Keratinocyte (primary cell): ENCODE measurements around the gene PLA2G6. TPM values are rescaled to one million over a fixed set of nuclear protein-coding genes. Genes with fewer than 3 reads are reported as not detected.

Experiments
- DNase-seq: peaks from one replicate; pipeline ENCODE4 v3.0.0-alpha.2; 2011; ENCODE audit warnings: low read depth, missing footprints, low spot score
- FAIRE-seq: peaks from 2 replicates; lab custom pipeline; 2011; peaks lifted over from hg19 to GRCh38; lab: Jason Lieb, UNC
- H2AFZ ChIP-seq: 2 replicates; pipeline ENCODE4 v1.6.0; 2012; ENCODE audit warnings: low read length, control low read depth, inconsistent platforms; ENCODE audit not compliant: control insufficient read depth
- H3K27ac ChIP-seq: 2 replicates; pipeline ENCODE4 v1.5.1; 2011; ENCODE audit warnings: low read length; ENCODE audit not compliant: control insufficient read depth, insufficient read depth
- H3K27me3 ChIP-seq: 3 replicates; pipeline ENCODE4 v1.6.0; 2011; ENCODE audit warnings: low read length; ENCODE audit not compliant: control insufficient read depth, insufficient read depth; ENCODE audit errors: extremely low read depth
- H3K36me3 ChIP-seq, 2 experiments: 2 replicates in 1 of 2; 3 replicates in 1 of 2; pipeline ENCODE4 v1.5.1; 2011; ENCODE audit warnings: low read length in 2 of 2, mild to moderate bottlenecking in 1 of 2; ENCODE audit not compliant: control insufficient read depth in 2 of 2, insufficient read depth in 2 of 2; ENCODE audit errors: extremely low read depth in 1 of 2
- H3K4me1 ChIP-seq: 3 replicates; pipeline ENCODE4 v1.5.1; 2011; ENCODE audit warnings: low read length; ENCODE audit not compliant: control insufficient read depth, insufficient read depth; ENCODE audit errors: extremely low read depth
- H3K4me2 ChIP-seq: 3 replicates; pipeline ENCODE4 v1.6.0; 2011; ENCODE audit warnings: low read depth, low read length; ENCODE audit not compliant: control insufficient read depth, insufficient read depth; ENCODE audit errors: extremely low read depth
- H3K4me3 ChIP-seq, 3 experiments: fragments of 200-600 bp in 1 of 3; sonication (generic) in 1 of 3; 2 replicates in 2 of 3; 3 replicates in 1 of 3; pipeline ENCODE4 v1.5.1; 2011 to 2016; ENCODE audit warnings: low read length in 3 of 3, mild to moderate bottlenecking in 3 of 3, control low read depth in 2 of 3, inconsistent platforms in 1 of 3, low read depth in 1 of 3, mixed read lengths in 1 of 3, mixed run types in 1 of 3, moderate library complexity in 1 of 3; ENCODE audit not compliant: control insufficient read depth in 2 of 3, insufficient read depth in 2 of 3; ENCODE audit errors: extremely low read depth in 1 of 3
- H3K79me2 ChIP-seq: 2 replicates; pipeline ENCODE4 v1.6.0; 2012; ENCODE audit warnings: low read length; ENCODE audit not compliant: control insufficient read depth, insufficient read depth
- H3K9ac ChIP-seq: 3 replicates; pipeline ENCODE4 v1.6.0; 2011; ENCODE audit warnings: low read length; ENCODE audit not compliant: control insufficient read depth, insufficient read depth; ENCODE audit errors: extremely low read depth
- H3K9me1 ChIP-seq: 3 replicates; pipeline ENCODE4 v1.6.0; 2011; ENCODE audit warnings: low read length; ENCODE audit not compliant: control insufficient read depth, insufficient read depth; ENCODE audit errors: extremely low read depth
- H3K9me3 ChIP-seq: 2 replicates; pipeline ENCODE4 v1.5.1; 2012; ENCODE audit warnings: low read depth, low read length; ENCODE audit not compliant: control insufficient read depth
- H4K20me1 ChIP-seq: 3 replicates; pipeline ENCODE4 v1.6.0; 2011; ENCODE audit warnings: low read length; ENCODE audit not compliant: control insufficient read depth, insufficient read depth; ENCODE audit errors: extremely low read depth
- EZH2 ChIP-seq: IDR thresholded peaks from one replicate; pipeline ENCODE4 v1.6.1; 2012; ENCODE audit warnings: inconsistent platforms, mild to moderate bottlenecking, low read length, moderate library complexity
- dilution Hi-C: fragments of 300-500 bp; cut with MboI; formaldehyde crosslinking; loops from one replicate; pipeline ENCODE4 v1.7.0; 2020; ENCODE audit warnings: low sequenced_read_pairs; ENCODE audit not compliant: extremely low pct_ligation_motif_present
- polyA plus RNA-seq, 5 experiments: library from polyadenylated mRNA; depleted of rRNA in 3 of 5; stranded (reverse) in 3 of 5; stranded (forward) in 1 of 5; unstranded in 1 of 5; fragments of >200 nt; gene quantifications; 1 replicate in 1 of 5; 2 replicates in 3 of 5; 3 replicates in 1 of 5; pipeline versions ENCODE4 v1.2.1 to v1.2.3, GENCODE V29; 2011 to 2012; ENCODE audit warnings: missing spikeins in 2 of 5, low read depth in 1 of 5, low replicate concordance in 1 of 5
- TF ChIP-seq, protein P1 (sequence below), 3 experiments: IDR thresholded peaks in 1 of 3; conservative IDR thresholded peaks in 1 of 3; optimal IDR thresholded peaks in 1 of 3; 2 replicates in 2 of 3; 3 replicates in 1 of 3; pipeline versions ENCODE3 to v1.5.1; 2011; ENCODE audit warnings: low read length in 3 of 3, mild to moderate bottlenecking in 3 of 3, moderate library complexity in 2 of 3, control low read depth in 1 of 3, inconsistent platforms in 1 of 3; ENCODE audit not compliant: insufficient read depth in 2 of 3; ENCODE audit errors: extremely low read depth in 1 of 3

PLA2G6 gene
- polyA plus RNA-seq, 1 donor (not counting 4 experiments of a cell fraction or from before 2014, with no cell fraction given), result 5.2 TPM

- peak overlapping the region; percentile 3 for H3K4me2 ChIP-seq
- DNase-seq, result no peak
Measured at GRCh38 chr22:38172832-38173640, 8.6 kb downstream of the PLA2G6 start.

DNA sequence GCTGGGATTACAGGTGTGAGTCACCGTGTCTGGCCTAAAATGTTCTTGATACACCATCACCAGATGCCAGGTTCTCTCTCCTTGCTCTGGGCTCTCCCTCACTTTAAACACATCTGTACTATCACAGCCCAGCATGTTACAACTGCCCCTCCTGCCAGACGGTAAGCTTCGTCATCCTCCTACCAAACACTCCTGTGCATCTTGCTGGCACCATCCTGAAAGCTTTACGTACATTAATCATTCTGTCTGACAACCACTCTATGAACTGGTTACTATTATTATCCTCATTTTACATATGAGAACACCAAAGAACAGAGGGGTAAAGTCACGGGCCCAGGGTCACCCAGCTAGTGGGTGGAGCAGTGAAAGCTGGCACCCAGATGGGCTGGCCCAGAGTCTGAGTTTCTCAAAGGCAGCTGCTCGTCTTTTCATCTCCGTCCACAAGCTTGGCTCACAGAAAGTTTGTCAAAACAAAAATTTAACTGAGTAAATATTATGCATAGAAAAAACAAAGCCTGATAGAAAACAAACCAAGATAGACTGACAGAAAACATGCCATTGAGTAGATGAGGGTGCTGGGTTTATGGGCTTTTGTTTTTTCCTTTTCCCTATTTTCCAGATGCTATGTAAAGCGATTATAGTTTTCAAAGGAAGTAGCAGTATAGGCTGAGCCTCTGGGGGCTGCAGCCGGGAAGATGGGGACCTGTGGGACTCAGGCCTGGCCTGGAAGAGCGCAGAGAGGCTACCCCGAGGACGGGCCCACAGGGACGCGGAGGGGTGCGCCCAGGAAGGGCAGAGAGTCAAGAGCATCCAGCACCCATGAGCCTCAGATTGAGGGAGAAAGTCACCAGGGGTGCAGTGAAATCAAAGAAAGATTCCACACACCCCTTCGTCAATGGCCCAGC, 9.5 kb downstream of the PLA2G6 start:
- H2AFZ ChIP-seq, result peak overlapping the region; percentile 1
- H3K9ac ChIP-seq, result peak overlapping the region; percentile 73
- peak overlapping the region; percentile 33 for H3K4me2 ChIP-seq
- peak; percentile 99 for FAIRE-seq
- H3K36me3 ChIP-seq, result no peaks in the 10 kb centered on the region
- H3K4me1 ChIP-seq, result peaks cover 25% of the 10 kb centered on the region
- no peak for TF ChIP-seq EZH2
- TF ChIP-seq, protein P1, sequence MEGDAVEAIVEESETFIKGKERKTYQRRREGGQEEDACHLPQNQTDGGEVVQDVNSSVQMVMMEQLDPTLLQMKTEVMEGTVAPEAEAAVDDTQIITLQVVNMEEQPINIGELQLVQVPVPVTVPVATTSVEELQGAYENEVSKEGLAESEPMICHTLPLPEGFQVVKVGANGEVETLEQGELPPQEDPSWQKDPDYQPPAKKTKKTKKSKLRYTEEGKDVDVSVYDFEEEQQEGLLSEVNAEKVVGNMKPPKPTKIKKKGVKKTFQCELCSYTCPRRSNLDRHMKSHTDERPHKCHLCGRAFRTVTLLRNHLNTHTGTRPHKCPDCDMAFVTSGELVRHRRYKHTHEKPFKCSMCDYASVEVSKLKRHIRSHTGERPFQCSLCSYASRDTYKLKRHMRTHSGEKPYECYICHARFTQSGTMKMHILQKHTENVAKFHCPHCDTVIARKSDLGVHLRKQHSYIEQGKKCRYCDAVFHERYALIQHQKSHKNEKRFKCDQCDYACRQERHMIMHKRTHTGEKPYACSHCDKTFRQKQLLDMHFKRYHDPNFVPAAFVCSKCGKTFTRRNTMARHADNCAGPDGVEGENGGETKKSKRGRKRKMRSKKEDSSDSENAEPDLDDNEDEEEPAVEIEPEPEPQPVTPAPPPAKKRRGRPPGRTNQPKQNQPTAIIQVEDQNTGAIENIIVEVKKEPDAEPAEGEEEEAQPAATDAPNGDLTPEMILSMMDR (optimal IDR thresholded peaks at IDR 0.05 in 1 of 3, IDR thresholded peaks at IDR 0.05 in 1 of 3, conservative IDR thresholded peaks at IDR 0.05 in 1 of 3; ENCODE audit: extremely low read depth in 1 of 3, insufficient read depth in 2 of 3, low read length in 3 of 3), result no peak
- peak; percentile 90 for DNase-seq
- dilution Hi-C loops, result no loop called here
- H3K9me1 ChIP-seq, result no peaks in the 10 kb centered on the region
- no peak overlapping the region for H3K4me3 ChIP-seq
- H3K27me3 ChIP-seq, result no peaks in the 10 kb centered on the region
- H3K79me2 ChIP-seq, result no peaks in the 10 kb centered on the region
- H4K20me1 ChIP-seq, result no peaks in the 10 kb centered on the region
- H3K9me3 ChIP-seq, result no peaks in the 10 kb centered on the region
- H3K27ac ChIP-seq, result peak overlapping the region; percentile 86

More at GRCh38 chr22:38172832-38173640, 8.6 kb downstream of the PLA2G6 start:
- H3K9me3 ChIP-seq, result no peaks in the 10 kb centered on the region
- no peaks in the 10 kb centered on the region for H3K79me2 ChIP-seq
- H3K9ac ChIP-seq, result peak overlapping the region; percentile 73
- no peaks in the 10 kb centered on the region for H3K36me3 ChIP-seq
- H4K20me1 ChIP-seq, result no peaks in the 10 kb centered on the region
- H3K9me1 ChIP-seq, result no peaks in the 10 kb centered on the region
- H3K4me3 ChIP-seq, result no peak overlapping the region
- peak; percentile 64 for FAIRE-seq
- H2AFZ ChIP-seq, result peak overlapping the region; percentile 38
- H3K27ac ChIP-seq, result peak overlapping the region; percentile 86
- TF ChIP-seq, protein P1 (optimal IDR thresholded peaks at IDR 0.05 in 1 of 3, IDR thresholded peaks at IDR 0.05 in 1 of 3, conservative IDR thresholded peaks at IDR 0.05 in 1 of 3; ENCODE audit: extremely low read depth in 1 of 3, insufficient read depth in 2 of 3, low read length in 3 of 3), result no peak
- no peak for TF ChIP-seq EZH2
- no peaks in the 10 kb centered on the region for H3K27me3 ChIP-seq
- dilution Hi-C loops, result no loop called here
- H3K4me1 ChIP-seq, result peaks cover 31% of the 10 kb centered on the region
